Smooth muscle cell (in vitro differentiated cells): ENCODE measurements around the gene TIPRL. TPM values are rescaled to one million over a fixed set of nuclear protein-coding genes. Genes with fewer than 3 reads are reported as not detected.

Experiments
- DNase-seq: peaks from one replicate; lab custom pipeline; 2025; ENCODE audit not compliant: unreplicated experiment; lab: John Stamatoyannopoulos, UW
- H2AFZ ChIP-seq: fragments of 200-600 bp; sonication (generic); 2 replicates; pipeline ENCODE4 v1.6.0; 2016; ENCODE audit warnings: antibody characterized with exemption, low read depth, mild to moderate bottlenecking
- H3F3A ChIP-seq: fragments of 200-600 bp; sonication (generic); 2 replicates; pipeline ENCODE4 v1.6.0; 2017; ENCODE audit warnings: antibody characterized with exemption, low read depth
- H3K27ac ChIP-seq: fragments of 200-600 bp; sonication (generic); 2 replicates; pipeline ENCODE4 v1.5.1; 2016; ENCODE audit warnings: low read depth, mild to moderate bottlenecking
- H3K27me3 ChIP-seq: fragments of 200-600 bp; sonication (generic); 2 replicates; pipeline ENCODE4 v1.6.1; 2016; ENCODE audit warnings: low read depth, mild to moderate bottlenecking
- H3K36me3 ChIP-seq: fragments of 200-600 bp; sonication (generic); 2 replicates; pipeline ENCODE4 v1.5.1; 2016; ENCODE audit warnings: low read depth
- H3K4me1 ChIP-seq: fragments of 200-600 bp; sonication (generic); 2 replicates; pipeline ENCODE4 v1.5.1; 2016; ENCODE audit warnings: low read depth
- H3K4me2 ChIP-seq: fragments of 200-600 bp; sonication (generic); 2 replicates; pipeline ENCODE4 v1.6.0; 2016; ENCODE audit warnings: mild to moderate bottlenecking
- H3K4me3 ChIP-seq: fragments of 200-600 bp; sonication (generic); 2 replicates; pipeline ENCODE4 v1.5.1; 2016; ENCODE audit warnings: mild to moderate bottlenecking
- H3K79me2 ChIP-seq: fragments of 200-600 bp; sonication (generic); 2 replicates; pipeline ENCODE4 v1.6.0; 2016; ENCODE audit warnings: low read depth, mild to moderate bottlenecking
- H3K9ac ChIP-seq: fragments of 200-600 bp; sonication (generic); 2 replicates; pipeline ENCODE4 v1.6.0; 2016; ENCODE audit warnings: low read depth
- H3K9me3 ChIP-seq: fragments of 200-600 bp; sonication (generic); replicated peaks from 2 replicates; pipeline ENCODE4 v1.5.1; 2016; ENCODE audit warnings: low read depth
- H4K20me1 ChIP-seq: fragments of 200-600 bp; sonication (generic); 2 replicates; pipeline ENCODE4 v1.6.0; 2016; ENCODE audit warnings: low read depth
- CTCF ChIP-seq: fragments of 200-600 bp; sonication (generic); IDR thresholded peaks from 2 replicates; pipeline ENCODE4 v1.5.1; 2017; ENCODE audit warnings: borderline replicate concordance, mild to moderate bottlenecking, antibody characterized with exemption; ENCODE audit not compliant: insufficient read depth, poor library complexity, severe bottlenecking
- WGBS: methylation state at CpG from one replicate; pipeline ENCODE4 v1.1.7; 2016; ENCODE audit warnings: low lambda C conversion rate; 5-methylcytosine and 5-hydroxymethylcytosine counted together
- polyA plus RNA-seq: library from polyadenylated mRNA; unstranded; fragments of >200 nt; fragmentation: Nextera tagmentation; extraction: Ambion mirVana; gene quantifications from 2 replicates; pipeline ENCODE4 v1.2.1, GENCODE V29; 2016
- total RNA-seq: library from RNA; depleted of rRNA; stranded (reverse); fragments of >200 nt; gene quantifications from 2 replicates; pipeline ENCODE4 v1.2.3, GENCODE V29; 2014

Gene TIPRL
- total and polyA plus RNA-seq, 2 experiments from 2014 or later = 33.4 to 38.9 TPM

- no peak overlapping the region for H3K4me2 ChIP-seq
- H3K9me3 ChIP-seq = no peaks in the 10 kb centered on the region
- H3K4me3 ChIP-seq = no peak overlapping the region
- H4K20me1 ChIP-seq = no peaks in the 10 kb centered on the region
- H3K36me3 ChIP-seq = no peaks in the 10 kb centered on the region
- H3K79me2 ChIP-seq = no peaks in the 10 kb centered on the region
- no peak overlapping the region for H3K27ac ChIP-seq
- TF ChIP-seq CTCF = no peak
- no peak overlapping the region for H3K9ac ChIP-seq
- H3F3A ChIP-seq = no peaks in the 10 kb centered on the region
- DNase-seq = no peak
- no peaks in the 10 kb centered on the region for H3K4me1 ChIP-seq
- H3K27me3 ChIP-seq = no peaks in the 10 kb centered on the region
- no peak overlapping the region for H2AFZ ChIP-seq
Measured at GRCh38 chr1:168157638-168158037, 21.1 kb upstream of the TIPRL start.

GRCh38 chr1:168159251-168159650 is 19.5 kb upstream of the TIPRL start:
- Histone ChIP-seq H3K9me3 (no peaks in the 10 kb centered on the region), H3F3A (no peaks in the 10 kb centered on the region), H3K79me2 (no peaks in the 10 kb centered on the region), H3K36me3 (no peaks in the 10 kb centered on the region), H3K4me2 (no peak overlapping the region), H3K4me3 (no peak overlapping the region), H3K27me3 (no peaks in the 10 kb centered on the region), H2AFZ (no peak overlapping the region), H3K27ac (no peak overlapping the region), H3K4me1 (no peaks in the 10 kb centered on the region), H4K20me1 (no peaks in the 10 kb centered on the region), H3K9ac (no peak overlapping the region)
- no peak for TF ChIP-seq CTCF
- WGBS = 52% methylated on average over 1 of the region's 1 CpG
- DNase-seq = no peak

GRCh38 chr1:168159979-168160378 is 18.8 kb upstream of the TIPRL start:
- H3K9ac ChIP-seq = no peak overlapping the region
- no peaks in the 10 kb centered on the region for H3K4me1 ChIP-seq
- WGBS = 89% methylated on average over 1 of the region's 1 CpG
- H3K27me3 ChIP-seq = no peaks in the 10 kb centered on the region
- no peaks in the 10 kb centered on the region for H4K20me1 ChIP-seq
- no peak for DNase-seq
- TF ChIP-seq CTCF = no peak
- no peaks in the 10 kb centered on the region for H3K9me3 ChIP-seq
- no peak overlapping the region for H3K27ac ChIP-seq
- H3K36me3 ChIP-seq = no peaks in the 10 kb centered on the region
- no peak overlapping the region for H3K4me3 ChIP-seq
- no peak overlapping the region for H3K4me2 ChIP-seq
- H3K79me2 ChIP-seq = no peaks in the 10 kb centered on the region
- H2AFZ ChIP-seq = no peak overlapping the region
- no peaks in the 10 kb centered on the region for H3F3A ChIP-seq

- Histone ChIP-seq H3K27ac (no peak overlapping the region), H3K4me2 (no peak overlapping the region), H3K79me2 (no peaks in the 10 kb centered on the region), H2AFZ (no peak overlapping the region), H3K36me3 (no peaks in the 10 kb centered on the region), H3K4me1 (no peaks in the 10 kb centered on the region), H4K20me1 (no peaks in the 10 kb centered on the region), H3K9ac (no peak overlapping the region), H3K4me3 (no peak overlapping the region), H3K9me3 (no peaks in the 10 kb centered on the region), H3F3A (no peaks in the 10 kb centered on the region), H3K27me3 (no peaks in the 10 kb centered on the region)
- no peak for TF ChIP-seq CTCF
- WGBS = 86% methylated on average over 2 of the region's 2 CpGs
- no peak for DNase-seq
Measured at GRCh38 chr1:168161459-168161858, 17.3 kb upstream of the TIPRL start.
